Stimulated activated naive CD4-positive, alpha-beta T cell treated with Interleukin-2 at 50 U/mL for 16 hours (primary cell): ENCODE results near the gene LRRC10B.

Source experiments
- DNase-seq: peaks from one replicate; lab custom pipeline; 2025; lab: John Stamatoyannopoulos, UW

The LRRC10B gene

DNA sequence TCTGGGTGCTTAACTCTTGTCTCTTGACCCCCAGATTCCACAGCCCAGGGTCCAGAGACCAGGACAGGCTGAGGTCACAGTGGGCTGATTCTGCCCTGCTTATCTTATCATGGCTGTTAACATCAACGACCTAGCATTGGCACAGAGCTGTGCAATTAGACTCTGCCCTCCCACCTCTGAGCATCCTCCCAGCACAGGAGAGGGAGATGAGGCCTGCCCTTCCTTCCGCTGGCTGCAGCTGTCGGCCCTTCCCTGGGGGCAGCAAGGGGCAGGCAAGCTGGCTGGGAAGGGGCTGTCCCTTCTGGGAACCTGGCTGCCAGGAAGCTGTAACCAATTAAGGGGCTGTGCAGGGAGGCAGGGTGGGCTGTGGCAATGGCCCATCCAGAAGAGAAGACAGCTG lies 22.5 kb downstream of the LRRC10B start:
- no peak for DNase-seq

DNA sequence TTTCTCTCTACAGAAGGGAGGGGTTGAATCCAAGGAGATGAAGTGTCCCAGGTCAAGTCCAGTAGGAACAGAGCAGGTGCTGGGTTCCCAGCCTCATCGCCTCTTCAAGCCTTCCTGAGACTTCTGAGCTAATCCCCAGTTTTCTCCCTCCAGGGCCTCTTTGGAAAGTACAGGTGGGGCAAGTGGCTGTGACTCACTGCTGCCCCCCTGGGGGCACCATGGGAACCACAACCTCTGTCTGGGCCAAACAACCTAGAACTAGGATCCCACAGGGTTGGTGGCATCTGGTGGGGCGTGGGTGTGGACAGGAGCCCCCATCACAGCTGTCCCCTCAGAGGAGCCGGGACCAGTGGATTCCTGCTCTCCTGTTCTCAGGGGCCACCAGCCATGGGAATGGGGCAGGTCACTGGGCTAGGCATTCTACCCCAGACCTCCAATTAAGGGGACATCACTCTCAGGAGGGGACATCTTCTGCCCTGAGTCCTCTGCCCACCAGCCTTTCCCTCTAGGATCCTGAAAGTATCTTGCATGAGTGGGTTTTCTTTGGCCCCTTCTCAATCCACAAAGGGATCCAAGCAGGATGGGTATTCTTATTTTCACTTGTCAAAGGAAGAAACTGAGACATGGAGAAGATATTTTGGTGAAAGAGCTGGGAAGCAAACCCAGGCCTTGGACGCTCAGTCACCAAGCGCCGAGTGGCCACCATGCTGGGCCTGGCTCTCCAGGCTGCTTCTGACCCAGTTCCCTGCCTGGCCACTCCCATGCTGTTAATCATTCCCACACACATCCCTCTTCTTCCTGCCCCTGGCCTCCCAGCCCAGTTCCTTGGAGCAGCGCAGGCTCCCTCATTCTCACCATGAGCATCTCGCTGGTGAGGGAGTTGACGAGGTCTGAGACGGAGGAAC lies 23.8 kb downstream of the LRRC10B start:
- DNase-seq = no peak

- DNase-seq = no peak
These were observed 24.5 kb downstream of the LRRC10B start for GRCh38 chr11:61533039-61533375.

- no peak for DNase-seq
These were observed 24.9 kb downstream of the LRRC10B start for GRCh38 chr11:61533401-61533800.

DNA sequence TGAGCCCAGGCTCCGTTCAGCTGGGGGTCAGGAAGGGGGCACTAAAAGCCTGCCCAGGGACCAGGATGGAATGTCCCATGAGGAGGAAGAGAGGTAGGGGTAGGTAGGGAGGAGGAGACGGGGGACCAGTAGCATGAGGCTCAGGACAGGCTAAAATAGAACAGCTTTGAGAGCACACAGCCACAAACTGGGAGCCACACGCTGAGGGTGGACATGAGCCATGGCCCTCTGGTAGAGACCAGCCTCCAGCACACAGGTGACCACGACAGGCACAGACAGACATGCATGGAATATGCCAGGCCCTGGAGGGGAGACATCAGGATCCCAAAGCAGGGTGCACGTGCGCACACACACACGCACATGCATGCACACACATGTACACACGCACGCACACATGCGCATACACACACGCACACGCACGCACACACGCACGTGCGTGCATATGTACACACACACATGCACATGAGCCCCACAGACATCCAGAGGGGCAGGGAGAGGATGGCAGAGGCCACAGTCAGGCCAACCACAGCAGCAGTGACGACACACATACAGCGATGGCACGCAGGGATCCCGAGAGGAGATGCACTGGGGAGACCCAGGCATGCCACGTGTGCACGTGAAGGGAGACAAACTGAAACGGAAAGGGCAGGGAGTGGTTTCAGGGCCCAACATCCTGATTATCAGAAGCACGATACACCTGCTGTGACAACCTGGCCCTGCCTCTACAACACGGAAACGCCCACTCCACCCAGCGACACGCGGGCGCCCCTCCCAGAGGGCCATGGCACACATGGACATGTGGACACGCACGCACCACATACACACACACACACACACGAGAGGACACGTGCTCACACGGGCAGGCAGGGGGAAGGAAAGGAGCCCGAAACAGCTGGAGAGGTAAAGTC lies 25.7 kb downstream of the LRRC10B start:
- DNase-seq = no peak

GRCh38 chr11:61534933-61535839 lies 26.6 kb downstream of the LRRC10B start:
- DNase-seq = no peak

- no peak for DNase-seq
These were observed 27.6 kb downstream of the LRRC10B start for GRCh38 chr11:61535998-61536675.

GRCh38 chr11:61536676-61537270 lies 28.2 kb downstream of the LRRC10B start:
- no peak for DNase-seq

DNA sequence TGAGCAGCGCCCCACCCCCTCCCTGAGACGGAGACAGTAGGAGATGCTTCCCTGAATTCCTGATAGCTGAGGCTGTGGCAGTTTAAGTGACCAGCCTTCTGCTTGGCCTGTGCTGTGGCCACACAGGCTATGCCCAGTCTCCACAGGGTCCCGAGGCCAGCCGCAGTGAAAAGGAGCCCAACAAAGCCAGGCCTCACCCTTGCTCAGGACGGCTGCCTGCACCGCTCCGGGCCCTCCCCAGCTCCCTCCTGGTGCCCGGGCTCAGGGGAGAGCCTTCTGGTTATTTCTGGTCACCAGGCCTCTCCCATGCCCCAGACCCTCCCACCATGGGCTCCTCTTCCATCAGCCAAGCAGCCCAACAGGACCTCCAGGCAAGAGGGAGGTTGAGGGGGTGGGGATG lies 28.8 kb downstream of the LRRC10B start:
- no peak for DNase-seq

DNA sequence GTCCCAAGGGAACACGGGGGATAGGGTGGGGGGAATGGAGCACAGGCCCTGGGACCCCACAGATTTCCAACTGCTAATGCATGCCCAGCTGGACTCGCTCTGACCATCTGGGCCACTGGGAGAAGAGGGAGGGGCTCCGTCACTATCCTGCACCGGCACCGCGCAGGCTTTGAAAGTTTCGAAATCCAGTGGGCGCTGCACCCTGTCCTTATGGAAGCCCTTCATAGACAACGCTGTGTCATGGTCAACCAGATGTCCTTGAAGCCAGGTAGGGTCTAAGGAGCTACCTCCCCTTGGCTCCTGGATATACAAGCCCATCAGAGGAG lies 30.1 kb downstream of the LRRC10B start:
- no peak for DNase-seq

DNA sequence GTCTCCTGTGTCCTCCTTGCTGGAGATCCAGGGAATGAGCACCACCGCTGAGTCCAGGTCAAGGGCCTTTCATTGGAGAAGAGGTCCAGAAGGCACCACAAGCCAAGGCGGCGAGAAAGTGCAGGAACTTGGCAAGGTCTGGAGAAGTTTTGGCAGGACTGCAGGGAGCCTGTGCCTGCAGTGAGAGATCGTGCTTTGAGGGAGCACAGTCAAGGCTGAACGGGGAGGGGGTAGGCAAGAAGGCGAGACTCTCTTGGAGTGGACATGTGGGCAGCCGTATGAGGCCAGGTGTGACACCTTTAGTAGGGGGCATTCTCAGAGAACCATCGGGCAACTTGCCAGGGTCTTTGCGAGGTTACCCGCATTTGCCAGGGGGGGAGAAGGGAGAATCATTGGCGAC lies 30.5 kb downstream of the LRRC10B start:
- no peak for DNase-seq

GRCh38 chr11:61539831-61540357 lies 31.3 kb downstream of the LRRC10B start:
- DNase-seq = no peak

- no peak for DNase-seq
These were observed 32.0 kb downstream of the LRRC10B start for GRCh38 chr11:61540528-61540927.

- no peak for DNase-seq
These were observed 33.0 kb downstream of the LRRC10B start for GRCh38 chr11:61541598-61541997.

- no peak for DNase-seq
These were observed 33.5 kb downstream of the LRRC10B start for GRCh38 chr11:61542024-61542461.

DNA sequence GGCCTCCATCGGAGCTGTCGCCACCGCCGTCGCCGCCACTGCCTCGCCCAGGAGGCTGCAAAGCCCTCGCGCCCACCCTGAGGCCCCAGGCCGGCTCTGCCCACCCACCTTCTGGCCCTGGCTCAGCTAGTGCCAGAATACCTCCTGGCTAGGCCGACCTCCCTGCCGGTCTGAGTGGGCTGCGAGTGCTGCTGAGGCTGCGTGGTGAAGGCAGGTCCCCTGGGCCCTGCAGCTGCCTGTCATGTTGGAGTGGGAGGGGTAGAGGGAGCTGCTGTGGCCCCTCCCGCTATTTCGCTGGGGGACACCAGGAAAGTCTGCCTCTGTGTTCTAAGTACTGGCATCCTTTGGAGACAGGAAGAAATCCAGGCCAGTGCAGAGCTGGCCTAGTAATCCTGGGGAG lies 34.2 kb downstream of the LRRC10B start:
- DNase-seq = no peak

- DNase-seq = no peak
These were observed 35.2 kb downstream of the LRRC10B start for GRCh38 chr11:61543606-61544306.

GRCh38 chr11:61544466-61544865 lies 35.9 kb downstream of the LRRC10B start:
- no peak for DNase-seq

DNA sequence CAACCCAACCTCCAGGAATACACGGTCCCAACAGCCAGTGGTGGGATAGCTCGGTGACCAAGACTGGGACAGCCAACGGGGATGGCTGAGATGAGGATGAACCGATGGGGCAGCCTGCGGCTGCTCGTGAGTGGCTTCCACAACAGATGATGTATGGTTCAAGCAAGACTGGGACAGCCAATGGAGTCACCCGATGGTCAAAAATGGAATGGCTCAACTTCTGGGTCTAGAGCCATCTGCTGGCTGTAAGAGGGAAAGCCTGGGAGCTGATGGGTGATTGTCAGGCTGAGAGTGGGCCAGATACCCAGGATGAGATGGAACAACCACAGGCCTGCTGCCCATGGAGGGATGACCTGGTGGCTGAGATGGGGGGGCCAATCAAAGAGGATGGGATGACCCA lies 36.8 kb downstream of the LRRC10B start:
- DNase-seq = no peak

- DNase-seq = no peak
These were observed 37.4 kb downstream of the LRRC10B start for GRCh38 chr11:61545921-61546320.
